Measurements from ENCODE around the gene PEX5L. TPM values are rescaled to one million over a fixed set of nuclear protein-coding genes. Genes with fewer than 3 reads are reported as not detected.
"Not testable (repeated sequence)": the region's sequence is repeated elsewhere in the genome, so short reads cannot be mapped to it uniquely, and the experiment has no call there.

PEX5L gene
- total RNA-seq, 1 donor from 2014 or later = not detected

GRCh38 chr3:179829401-179829800, 207.3 kb downstream of the PEX5L start:
- ATAC-seq = no peak

- no peak for ATAC-seq
Measured at GRCh38 chr3:179828738-179829137, 208.0 kb downstream of the PEX5L start.

GRCh38 chr3:179826247-179826637, 210.5 kb downstream of the PEX5L start:
- ATAC-seq = no peak

- ATAC-seq = no peak
Measured at GRCh38 chr3:179825527-179826246, 211.1 kb downstream of the PEX5L start.

GRCh38 chr3:179822296-179822695, 214.4 kb downstream of the PEX5L start:
- ATAC-seq = no peak

- ATAC-seq = no peak
Measured at GRCh38 chr3:179819379-179819778, 217.4 kb downstream of the PEX5L start.

GRCh38 chr3:179812096-179812382, 224.7 kb downstream of the PEX5L start:
- ATAC-seq = no peak

- peak; percentile 60 for ATAC-seq
Measured at GRCh38 chr3:179811321-179812095, 225.2 kb downstream of the PEX5L start.

- no peak for ATAC-seq
Measured at GRCh38 chr3:179809639-179810038, 227.1 kb downstream of the PEX5L start.

- no peak for ATAC-seq
Measured at GRCh38 chr3:179807588-179807987, 229.1 kb downstream of the PEX5L start.

GRCh38 chr3:179806177-179806576, 230.6 kb downstream of the PEX5L start:
- peak; percentile 56 for ATAC-seq

GRCh38 chr3:179801856-179802255, 234.9 kb downstream of the PEX5L start:
- no peak for ATAC-seq

GRCh38 chr3:179801263-179801662, 235.5 kb downstream of the PEX5L start:
- peak; percentile 69 for ATAC-seq

- no peak for ATAC-seq
Measured at GRCh38 chr3:179797192-179797591, 239.5 kb downstream of the PEX5L start.

GRCh38 chr3:179796421-179796820, 240.3 kb downstream of the PEX5L start:
- no peak for ATAC-seq

GRCh38 chr3:179794355-179794754, 242.4 kb downstream of the PEX5L start:
- no peak for ATAC-seq

GRCh38 chr3:179791793-179792192, 244.9 kb downstream of the PEX5L start:
- no peak for ATAC-seq

GRCh38 chr3:179788996-179789395, 247.7 kb downstream of the PEX5L start:
- ATAC-seq = peak; percentile 87

- ATAC-seq = not testable (repeated sequence)
Measured at GRCh38 chr3:179782841-179783240, 253.9 kb downstream of the PEX5L start.

GRCh38 chr3:179775416-179776122, 261.2 kb downstream of the PEX5L start:
- ATAC-seq = no peak

GRCh38 chr3:179772297-179772696, 264.4 kb downstream of the PEX5L start:
- no peak for ATAC-seq

- ATAC-seq = peak; percentile 81
Measured at GRCh38 chr3:179771797-179772196, 264.9 kb downstream of the PEX5L start.

GRCh38 chr3:179769411-179770247, 267.1 kb downstream of the PEX5L start:
- no peak for ATAC-seq
